Stimulated activated CD4-positive, alpha-beta T cell treated with anti-CD3 and anti-CD28 coated beads, TNF-alpha, amount 100 ng/mL, for 1 hour (primary cell): Measurements from ENCODE around the gene IL19.
"Not testable (repeated sequence)": the region's sequence is repeated elsewhere in the genome, so short reads cannot be mapped to it uniquely, and the experiment has no call there.

Source experiments
- DNase-seq, 3 donors: peaks; one replicate each; pipeline ENCODE4 v3.0.0-alpha.2; 2020; ENCODE audit warnings: low read depth in 3 of 3, low spot score in 1 of 3

Gene IL19

GRCh38 chr1:206739411-206740076 lies 31.0 kb upstream of the IL19 start:
- DNase-seq = no peak

- no peak for DNase-seq
Measured at GRCh38 chr1:206741142-206741701, 29.4 kb upstream of the IL19 start.

DNA sequence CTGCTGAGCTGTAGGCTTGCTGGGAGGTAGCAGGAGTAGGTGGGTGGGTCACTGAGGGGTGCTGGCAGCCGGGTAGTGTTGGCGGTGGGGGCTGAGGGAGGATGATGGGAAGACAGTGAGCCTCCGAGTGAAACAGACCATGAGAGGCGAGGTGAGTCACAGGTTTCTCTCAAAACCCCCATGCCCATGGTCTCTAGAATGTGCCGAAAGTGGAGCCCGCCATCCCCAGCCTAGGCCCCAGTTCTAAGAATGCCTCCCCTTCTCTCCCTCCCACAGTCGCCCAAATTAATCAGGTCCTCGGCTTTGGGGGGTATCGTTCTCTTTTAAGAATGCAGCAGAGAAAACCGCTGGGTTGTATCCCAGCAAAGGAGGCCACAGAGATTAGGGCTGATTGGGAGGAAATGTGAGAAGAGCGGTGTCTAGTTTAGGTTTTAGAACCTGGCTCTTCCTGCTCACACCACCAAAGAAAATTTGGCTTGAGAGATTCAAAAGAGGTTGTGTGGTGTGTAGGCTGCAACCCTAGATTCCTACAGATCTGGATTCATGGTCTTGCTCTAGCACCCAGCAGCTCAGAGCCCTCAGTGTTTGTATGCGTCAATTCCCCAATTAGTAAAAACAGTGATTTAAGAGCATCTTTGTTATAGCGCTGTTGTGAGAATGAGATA lies 27.7 kb upstream of the IL19 start:
- DNase-seq = no peak

DNA sequence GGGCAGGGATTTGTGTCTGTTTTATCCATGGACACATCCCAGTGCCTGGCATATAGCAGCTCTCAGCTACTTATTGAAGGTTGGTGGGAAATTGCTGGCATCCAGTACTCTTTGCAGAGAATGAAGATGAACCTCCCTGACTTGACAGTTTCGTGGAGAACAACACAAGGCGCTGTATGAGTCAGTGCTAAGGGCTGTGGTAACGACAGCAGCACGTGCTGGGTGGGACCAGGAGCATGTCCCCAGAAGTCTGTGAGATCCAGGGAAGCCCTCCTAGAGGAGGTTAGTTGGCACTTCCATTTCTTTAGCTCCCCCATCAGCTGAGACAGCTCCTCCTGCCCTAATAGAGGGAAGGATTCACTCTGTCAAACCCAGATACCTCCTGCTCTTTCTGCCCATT lies 25.9 kb upstream of the IL19 start:
- no peak for DNase-seq

DNA sequence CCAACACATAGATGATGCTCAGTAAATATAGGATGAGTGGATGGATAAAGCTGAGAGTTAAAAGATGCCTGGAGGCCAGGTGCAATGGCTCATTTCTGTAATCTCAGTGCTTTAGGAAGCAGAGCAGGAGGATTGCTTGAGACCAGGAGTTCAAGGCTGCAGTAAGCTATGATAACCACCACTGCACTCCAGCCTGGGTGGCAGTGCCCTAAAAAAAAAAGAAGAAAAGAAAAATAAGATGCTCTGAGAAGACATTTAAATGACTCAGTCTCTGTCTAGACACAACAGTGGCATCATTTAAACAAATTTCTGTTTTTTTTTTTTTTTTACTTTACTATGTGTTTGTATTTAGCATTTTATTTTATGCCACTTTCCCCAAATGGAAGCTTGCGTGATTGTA lies 25.3 kb upstream of the IL19 start:
- DNase-seq = no peak

DNA sequence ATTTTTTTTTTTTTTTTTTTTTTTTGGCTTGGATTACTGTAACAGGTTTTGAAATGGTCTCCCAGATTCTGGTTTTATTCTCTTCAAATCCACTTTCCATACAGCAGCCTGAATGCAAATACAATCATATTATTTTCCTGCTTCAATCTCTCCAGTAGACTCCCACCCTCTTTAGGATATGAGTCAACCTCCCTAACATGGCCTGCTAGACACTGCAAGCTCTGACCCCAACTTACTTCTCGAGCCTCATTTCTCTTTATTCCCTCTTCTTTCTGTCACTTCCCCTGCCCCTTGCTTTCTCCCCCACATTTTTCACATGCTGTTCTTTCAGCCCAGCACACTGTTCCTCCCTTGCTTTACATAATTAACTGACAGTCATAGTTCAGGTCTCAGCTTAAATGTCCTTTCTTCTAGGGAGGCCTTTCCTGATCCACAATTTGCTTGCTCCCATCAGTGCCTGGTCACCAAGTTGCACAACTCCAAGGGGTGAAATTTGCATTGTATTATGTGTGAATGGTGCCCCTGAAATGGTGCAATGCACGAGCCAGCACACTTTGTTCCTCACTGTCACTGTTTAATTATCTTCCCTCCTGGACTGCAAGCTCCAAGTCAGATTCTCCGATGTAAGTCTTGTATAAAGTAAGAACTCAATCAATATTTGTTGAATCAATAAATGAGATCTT lies 22.1 kb upstream of the IL19 start:
- no peak for DNase-seq

DNA sequence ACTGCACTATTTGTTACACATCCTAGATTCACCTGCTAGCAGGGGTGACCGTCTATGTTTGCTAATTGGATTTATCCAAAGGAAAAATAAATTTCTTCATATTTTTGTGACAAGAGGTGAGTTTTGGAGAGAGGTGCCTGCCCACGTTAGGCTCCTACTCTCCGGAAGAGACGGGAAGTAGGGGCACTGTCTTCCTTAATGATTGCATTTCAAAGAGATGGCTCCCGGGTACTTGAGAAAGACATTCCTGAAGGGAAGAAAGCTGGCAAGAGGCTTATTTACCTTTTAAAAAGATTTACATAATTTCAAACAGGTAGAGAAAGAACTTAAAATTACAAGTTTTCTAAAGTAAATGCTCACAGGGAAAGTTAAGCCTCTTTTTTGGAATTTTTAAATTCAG lies 18.7 kb upstream of the IL19 start:
- no peak for DNase-seq

DNA sequence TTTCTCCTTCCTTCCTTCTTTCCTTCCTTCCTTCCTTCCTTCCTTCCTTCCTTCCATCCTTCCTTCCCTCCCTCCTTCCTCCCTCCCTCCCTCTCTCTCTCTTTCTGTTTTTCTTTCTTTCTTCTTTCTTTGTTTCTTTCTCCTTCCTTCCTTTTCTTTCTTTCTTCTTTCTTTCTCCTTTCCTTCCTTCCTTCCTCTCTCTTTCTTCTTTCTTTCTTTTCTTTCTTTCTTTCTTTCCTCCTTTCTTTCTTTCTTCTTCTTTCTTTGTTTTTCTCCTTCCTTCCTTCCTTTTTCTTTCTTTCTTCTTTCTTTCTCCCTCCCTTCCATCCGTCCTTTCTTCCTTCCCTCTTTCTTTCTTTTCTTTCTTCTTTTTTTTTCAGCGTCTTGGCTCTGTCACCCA lies 18.1 kb upstream of the IL19 start:
- no peak for DNase-seq

GRCh38 chr1:206753141-206753540 lies 17.4 kb upstream of the IL19 start:
- DNase-seq = no peak

GRCh38 chr1:206754011-206754410 lies 16.6 kb upstream of the IL19 start:
- DNase-seq = no peak

DNA sequence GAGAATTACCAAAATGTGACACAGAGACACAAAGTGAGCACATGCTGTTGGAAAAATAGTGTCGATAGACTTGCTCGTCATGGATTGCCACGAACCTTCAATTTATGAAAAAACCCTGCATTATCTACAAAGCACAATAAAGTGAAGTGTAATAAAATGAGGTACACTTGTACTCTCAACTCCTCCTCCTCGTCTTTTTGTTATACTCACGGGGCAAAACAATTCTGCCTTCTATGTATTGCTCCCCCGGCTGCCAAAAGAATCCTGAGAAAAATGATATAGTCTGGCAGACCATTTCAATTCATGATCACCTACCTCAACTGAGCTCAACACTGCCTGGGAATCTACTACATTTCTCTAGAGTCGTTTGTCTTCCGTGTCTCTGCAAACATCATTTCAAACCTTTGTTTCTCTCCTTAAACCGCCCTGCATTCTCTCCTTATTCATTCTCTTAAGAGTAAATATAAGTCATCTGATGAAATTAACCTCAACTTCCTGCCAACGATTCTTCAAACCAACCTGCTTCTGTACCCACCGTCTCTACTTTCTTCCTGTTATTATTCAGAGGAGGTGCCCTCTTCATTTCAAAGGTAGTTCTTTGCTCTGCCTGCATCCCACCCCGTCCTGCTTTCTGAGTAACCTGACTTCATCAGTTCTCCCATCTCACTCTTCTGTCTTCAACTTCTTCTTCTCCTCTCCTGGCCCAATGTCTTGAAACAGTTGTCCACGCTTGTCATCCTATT lies 12.9 kb upstream of the IL19 start:
- no peak for DNase-seq

DNA sequence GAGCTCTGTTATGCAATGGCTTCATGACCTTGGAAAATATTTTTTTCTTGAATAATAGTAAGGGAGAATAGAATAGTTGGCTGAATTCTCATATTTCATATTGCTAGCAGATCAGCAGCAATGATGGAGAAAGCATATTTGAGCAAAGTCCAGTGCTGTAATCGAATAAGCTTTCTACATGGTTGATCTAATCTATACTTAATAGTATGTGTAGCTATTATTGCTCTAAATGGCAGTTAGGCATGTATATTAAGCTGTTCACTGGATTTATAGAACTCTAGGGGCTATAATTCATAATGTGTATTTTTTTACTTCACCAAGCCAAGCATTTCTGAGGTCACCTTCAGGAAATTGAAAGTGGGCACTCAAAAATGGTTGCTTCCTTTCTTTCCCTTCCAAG lies 10.0 kb upstream of the IL19 start:
- no peak for DNase-seq

- DNase-seq = no peak
Measured at GRCh38 chr1:206761159-206761768, 9.3 kb upstream of the IL19 start.

GRCh38 chr1:206762741-206763364 lies 7.7 kb upstream of the IL19 start:
- not testable (repeated sequence) for DNase-seq

GRCh38 chr1:206765771-206766170 lies 4.8 kb upstream of the IL19 start:
- DNase-seq = not testable (repeated sequence)

- peak in 2 of 3 donors; percentile 40 to 41 for DNase-seq
Measured at GRCh38 chr1:206766251-206766856, 4.2 kb upstream of the IL19 start.

DNA sequence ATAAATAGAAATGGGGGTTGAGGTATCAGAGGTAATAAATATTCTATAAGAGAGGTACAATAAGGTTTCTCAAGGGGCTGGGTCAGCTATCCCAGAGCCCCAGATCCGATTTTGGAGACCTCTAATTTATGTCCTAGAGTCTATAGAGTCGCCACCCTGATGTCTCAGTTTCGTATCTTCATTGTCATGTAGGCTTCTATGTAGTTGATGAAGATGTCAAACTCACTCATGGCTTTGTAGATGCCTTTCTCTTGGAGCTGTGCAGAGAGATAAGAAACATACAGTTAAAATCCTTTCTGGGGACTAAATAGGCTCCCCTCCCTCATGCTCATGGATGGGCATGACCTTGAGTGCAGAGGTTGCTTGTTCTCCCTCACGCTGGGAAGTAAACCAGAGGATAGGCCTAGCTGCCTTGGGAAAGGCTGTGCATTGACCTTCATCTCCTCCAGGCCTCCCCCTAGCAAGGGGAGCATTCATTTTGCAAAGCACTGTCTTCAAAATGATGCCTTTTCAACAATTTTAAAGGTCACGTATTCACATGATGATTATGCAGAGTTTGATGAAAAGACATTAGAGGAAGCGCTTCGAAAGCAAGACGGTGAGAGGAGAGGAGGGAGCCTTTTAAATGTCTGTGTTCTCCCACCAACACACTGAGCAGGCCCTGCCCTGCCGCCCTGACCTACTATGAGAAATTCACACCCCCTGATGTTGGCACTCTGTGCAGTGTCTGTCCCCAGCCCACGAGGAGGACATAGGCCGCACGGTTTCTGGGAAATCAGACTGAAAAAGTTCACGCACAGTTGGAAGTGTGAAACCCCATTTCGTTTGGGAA lies 1.9 kb upstream of the IL19 start:
- no peak for DNase-seq

GRCh38 chr1:206769304-206769731 lies 1.3 kb upstream of the IL19 start:
- no peak for DNase-seq

- DNase-seq = no peak
Measured at GRCh38 chr1:206771338-206771692, 742 bp downstream of the IL19 start.
